Left renal pelvis (tissue), 4 donors: ENCODE results near the gene OLFM1. TPM values are rescaled to one million over a fixed set of nuclear protein-coding genes. Genes with fewer than 3 reads are reported as not detected.

ENCODE experiments used
- DNase-seq, 4 donors: peaks; one replicate each; pipeline ENCODE4 v3.0.0-alpha.2; 2013; ENCODE audit warnings: low read depth in 4 of 4, low spot score in 3 of 4
- polyA plus RNA-seq, 4 donors: library from polyadenylated mRNA; unstranded; fragments of 120-200 nt; gene quantifications; one replicate each; pipeline ENCODE4 v1.2.1, GENCODE V29; 2013; ENCODE audit not compliant: insufficient read length in 4 of 4

OLFM1 gene
- polyA plus RNA-seq, 4 donors = 3.6 to 15.5 (median 4.3) TPM

DNA sequence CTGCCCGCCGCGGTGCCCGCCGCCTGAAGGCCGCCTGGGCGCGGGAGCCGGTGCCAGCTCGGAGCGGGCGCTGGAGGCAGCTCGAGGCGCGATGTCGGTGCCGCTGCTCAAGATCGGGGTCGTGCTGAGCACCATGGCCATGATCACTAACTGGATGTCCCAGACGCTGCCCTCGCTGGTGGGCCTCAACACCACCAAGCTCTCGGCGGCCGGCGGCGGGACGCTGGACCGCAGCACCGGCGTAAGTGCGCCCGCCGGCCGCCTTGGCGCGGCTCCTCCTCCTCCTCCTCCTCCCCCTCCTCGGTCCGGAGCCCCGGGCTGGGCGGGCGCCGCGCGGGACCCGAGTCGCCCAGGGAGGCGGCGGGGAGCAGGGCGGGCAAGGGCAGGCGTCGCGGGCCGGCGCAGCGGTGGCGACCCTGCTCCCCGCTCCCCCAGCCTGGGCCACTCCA, 455 bp downstream of the OLFM1 start:
- no peak for DNase-seq

DNA sequence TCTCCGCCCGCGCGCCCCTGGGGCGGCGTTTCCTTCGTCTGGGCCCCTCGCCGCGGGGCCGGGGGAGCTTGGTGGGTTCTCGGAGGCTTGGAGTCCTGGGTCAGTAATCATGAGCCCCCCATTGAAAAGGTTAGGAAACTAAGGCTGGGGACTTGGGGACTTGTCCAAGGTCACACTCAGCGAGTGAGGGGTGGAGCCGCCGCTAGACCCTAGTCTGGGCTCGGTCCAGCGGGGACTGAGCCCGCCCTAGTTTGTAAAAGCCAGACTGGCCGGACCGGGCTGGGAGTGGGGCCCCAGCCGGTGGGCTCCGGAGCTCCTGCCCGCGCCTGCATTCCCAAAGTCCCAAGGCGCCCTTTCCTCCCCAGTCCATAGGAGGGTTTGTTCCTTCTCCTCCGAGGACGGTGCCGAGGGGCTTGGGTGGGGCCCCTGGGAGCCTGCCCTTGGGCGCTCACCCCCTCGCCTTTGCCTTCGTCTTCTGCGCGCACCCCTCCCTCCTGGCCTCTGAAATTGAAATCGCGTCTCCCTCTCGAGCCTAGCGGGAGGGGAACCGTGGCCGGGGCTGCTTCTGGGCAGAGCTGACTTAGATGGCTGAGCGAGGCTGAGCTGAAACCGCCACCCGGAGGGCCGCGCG, 995 bp downstream of the OLFM1 start:
- DNase-seq = no peak

DNA sequence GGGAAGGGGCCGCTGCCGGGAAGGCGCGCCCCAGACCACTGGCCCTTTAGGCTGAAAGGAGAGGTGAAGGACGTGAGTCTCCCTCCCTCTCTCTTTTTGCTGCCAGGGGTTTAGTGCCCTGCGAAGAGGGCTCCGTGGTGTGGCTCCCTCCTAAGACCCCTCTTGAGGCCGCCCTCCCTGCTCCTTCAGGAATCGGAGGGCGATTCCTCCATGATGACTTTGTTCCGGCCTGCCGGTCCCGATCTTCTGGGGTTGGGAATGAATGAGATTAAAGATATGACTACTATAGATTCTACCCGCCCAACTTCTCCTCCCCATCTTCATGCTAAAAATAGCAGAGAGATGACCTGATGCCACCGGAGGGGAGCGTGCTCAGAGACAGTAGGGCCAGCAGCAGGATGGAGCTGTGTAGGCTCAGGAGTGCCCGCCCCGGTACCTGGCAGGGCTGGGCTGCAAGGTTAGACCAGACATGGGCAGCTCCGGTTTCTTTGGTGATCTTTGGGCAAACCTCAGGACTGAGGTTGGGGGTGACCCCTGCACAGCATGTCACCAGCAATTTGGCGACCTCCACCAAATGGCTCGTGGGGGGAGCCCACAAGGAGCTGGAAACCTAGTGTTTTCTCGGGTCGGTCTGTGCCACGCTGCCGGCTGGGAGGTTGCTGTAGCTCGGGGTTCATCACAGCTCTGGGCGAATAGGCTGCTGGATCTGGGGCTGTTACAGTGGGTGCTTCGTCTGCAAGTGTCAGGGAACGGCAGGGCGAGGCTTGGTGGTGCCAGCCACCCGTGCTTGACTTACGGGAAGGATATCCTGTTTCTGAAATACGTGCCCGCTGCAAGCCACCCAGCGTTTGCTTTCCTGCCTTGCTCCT, 1.7 kb downstream of the OLFM1 start:
- DNase-seq = no peak

DNA sequence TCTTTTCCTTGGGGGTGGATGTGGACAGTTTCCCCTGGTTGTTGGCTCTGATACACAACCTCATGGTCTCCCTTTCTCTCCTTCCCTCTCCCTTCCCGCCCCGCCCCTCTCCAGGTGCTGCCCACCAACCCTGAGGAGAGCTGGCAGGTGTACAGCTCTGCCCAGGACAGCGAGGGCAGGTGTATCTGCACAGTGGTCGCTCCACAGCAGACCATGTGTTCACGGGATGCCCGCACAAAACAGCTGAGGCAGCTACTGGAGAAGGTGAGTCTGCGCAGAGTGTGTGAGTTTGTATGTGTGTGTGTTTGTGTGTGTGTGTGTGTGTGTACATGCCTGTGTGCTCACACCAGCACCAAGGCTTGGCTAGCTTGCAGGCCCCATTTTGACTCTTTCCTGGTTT, 2.6 kb downstream of the OLFM1 start:
- no peak for DNase-seq

DNA sequence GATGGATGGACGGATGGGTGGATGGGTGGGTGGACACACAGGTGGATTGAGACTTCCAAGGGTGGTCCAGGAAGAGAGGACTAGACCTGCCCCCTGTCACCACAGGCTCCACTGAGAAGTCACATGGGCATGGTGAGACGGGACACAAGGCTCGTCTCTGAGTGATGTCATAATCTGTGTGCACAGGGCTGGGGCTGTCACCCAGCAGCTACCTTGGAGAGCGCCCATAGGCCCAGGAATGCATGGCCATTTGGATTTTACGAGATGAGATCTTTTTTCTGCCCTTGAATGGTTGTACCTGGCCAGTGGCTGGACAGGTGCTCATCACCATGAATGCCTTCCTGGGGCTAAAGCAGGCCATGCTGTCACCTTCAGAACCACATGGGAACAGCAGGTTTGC, 3.1 kb downstream of the OLFM1 start:
- DNase-seq = no peak

DNA sequence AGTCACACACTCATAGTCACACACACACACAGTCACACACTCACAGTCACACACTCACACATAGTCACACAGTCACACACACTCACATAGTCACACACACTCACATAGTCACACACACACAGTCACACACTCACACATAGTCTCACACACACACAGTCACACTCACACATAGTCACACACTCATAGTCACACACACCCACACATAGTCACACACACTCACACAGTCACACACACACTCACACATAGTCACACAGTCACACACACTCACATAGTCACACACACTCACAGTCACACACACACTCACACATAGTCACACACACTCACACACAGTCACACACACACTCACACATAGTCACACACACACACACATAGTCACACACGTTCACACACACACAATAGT, 4.1 kb downstream of the OLFM1 start:
- no peak for DNase-seq

DNA sequence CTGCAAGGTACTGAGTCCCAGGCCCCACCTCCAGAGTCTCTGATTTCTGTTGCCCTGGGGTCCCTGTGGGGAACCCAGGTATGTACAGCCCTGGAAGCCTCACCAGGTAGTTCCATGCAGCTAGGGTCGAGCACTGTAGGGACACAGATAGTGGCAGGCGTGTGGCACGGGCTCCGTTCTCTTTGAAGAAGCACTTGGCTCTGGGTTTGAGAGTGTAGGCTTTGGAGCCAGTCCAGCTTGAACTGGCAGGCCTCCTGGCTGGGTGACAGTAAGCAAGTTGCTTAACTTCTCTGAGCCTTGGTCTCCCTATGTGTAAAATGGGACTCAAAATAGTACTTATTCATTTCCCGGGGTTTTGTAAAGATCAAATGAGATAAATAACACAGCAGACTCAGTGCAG, 5.6 kb downstream of the OLFM1 start:
- no peak for DNase-seq

DNA sequence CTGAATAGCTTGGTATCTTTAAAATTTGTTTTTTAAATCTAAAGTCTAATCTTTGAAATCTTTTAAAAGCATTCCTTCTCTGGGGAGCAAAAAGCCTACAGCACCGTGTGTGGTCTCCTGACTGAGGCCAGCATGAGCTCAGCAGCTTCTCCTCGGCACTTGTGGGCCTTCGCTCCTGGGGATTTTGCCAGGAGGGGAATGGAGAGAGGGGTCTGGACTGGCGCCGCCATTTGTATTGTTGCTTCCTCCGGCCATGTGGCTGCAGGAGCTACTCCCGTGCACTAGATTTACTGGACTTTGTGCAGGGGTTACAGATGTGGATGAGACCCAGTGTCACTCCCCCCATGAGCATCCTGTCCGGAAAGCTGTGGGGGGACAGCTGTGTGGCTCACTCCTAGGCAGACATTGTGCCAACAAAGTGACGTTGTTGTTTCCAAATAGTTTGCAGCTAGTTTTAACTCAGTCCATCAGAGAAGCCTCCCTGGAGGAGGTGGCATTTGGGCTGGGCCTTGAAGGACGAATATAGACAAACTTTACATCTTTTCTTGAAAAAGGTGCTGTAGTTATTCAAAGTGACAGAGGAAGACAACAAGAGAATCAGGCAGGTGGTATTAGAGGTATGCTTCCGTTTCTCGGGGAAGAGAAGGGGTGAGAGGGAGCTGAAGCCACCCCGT, 6.6 kb downstream of the OLFM1 start:
- DNase-seq = no peak

DNA sequence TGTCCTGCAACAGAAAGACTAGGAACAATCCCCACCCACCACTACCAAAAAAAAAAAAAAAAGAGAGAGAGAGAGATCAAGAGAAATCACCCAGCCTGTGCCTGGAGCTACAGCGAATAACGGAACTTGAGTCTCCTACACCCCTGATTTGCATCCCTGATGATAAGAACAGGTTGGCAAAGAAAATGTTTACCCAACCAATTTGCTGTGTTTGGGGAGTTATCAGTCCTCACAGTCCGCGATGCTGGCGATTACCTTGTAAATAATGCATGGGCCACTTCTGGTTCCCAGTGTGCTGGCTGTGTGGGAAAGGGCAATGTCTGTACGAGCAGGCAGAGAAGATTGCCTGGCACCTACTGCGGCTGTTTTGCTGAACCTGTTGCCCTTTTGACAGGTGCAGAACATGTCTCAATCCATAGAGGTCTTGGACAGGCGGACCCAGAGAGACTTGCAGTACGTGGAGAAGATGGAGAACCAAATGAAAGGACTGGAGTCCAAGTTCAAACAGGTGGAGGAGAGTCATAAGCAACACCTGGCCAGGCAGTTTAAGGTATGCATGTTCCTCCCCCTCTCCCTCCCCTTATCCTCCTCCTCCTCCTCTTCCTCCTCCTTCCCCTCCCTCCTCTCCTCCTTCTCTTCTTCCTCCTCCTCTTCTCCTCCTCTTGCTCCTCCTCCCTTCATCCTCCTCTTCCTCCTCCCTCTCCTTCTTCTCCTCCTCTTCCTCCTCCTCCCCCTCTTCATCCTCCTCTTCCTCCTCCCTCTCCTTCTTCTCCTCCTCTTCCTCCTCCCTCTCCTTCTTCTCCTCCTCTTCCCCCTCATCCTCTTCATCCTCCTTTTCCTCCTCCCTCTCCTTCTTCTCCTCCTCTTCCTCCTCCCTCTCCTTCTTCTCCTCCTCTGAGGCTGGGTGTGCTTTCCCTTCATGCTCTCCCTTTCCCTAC, 8.3 kb downstream of the OLFM1 start:
- DNase-seq = no peak

DNA sequence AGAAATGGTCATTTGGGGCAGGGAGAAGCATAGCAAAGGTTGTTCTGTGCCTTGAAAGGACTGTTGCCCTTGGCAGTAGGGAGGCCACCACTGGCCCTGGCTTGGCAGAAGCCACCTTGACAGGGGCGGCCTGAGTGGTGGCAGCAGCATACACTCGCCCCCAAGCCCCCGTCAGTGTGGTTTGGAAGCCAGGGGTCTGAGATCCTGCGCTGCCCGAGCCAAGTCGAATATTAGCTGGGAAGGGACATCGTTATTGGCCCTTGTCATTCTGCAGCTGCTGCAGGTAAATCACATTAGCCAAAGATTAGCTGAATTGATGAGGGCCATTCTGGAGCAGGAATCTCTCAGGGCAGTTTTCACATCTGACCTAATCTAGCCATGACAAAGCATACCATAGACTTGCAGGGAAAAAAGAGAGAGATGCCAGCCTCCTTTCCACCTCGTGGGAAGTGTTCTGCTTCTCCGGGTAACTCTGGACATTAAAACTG, 9.0 kb downstream of the OLFM1 start:
- no peak for DNase-seq

DNA sequence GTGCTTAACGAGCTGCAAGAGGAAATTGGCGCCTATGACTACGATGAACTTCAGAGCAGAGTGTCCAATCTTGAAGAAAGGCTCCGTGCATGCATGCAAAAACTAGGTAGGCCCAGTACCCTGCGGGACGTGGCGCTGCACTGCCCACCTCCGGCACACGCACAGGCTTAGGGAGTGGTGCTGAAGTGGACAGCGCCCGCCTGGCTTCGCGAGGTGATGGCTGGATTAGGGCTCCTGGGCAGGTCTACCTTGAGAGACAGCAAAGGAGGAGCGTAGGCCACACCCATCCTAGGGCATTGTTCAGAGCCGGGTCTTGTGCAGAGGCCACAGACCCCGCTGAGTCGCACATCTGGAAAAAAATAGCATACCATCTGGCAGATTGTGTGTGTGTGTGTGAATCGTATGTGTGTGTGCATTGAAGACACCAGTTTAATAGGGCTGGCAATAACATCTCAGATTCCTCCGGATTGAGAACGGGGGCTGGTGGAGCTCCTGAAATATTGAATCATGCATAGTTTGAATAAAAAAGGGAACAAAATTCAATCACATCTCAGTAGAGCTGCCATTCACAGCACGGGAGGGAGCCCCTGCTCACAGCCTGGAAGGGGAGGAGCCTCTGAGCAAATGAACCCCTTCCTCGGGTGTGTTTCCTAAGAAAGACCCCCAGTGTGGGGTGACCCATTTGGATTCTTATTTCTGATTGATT, 11.1 kb downstream of the OLFM1 start:
- no peak for DNase-seq

DNA sequence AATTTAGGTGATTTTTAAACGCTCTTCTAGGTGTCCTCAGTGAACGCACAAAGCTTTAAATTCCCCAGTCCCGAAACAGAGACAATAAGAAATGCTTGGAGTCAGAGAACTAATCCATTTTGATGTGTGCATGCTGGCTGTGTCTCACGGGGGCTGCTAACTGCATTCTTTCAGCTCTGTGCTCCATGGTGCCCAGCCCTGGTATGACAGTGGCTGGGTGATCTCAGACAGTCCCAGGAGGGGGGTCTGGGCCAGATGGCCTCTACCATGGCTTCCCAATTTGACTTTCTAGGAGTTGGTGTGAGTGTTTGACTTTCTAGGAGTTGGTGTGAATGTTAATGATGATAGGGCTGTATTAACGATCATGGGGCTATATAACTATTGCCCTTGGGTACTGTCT, 12.1 kb downstream of the OLFM1 start:
- DNase-seq = no peak

DNA sequence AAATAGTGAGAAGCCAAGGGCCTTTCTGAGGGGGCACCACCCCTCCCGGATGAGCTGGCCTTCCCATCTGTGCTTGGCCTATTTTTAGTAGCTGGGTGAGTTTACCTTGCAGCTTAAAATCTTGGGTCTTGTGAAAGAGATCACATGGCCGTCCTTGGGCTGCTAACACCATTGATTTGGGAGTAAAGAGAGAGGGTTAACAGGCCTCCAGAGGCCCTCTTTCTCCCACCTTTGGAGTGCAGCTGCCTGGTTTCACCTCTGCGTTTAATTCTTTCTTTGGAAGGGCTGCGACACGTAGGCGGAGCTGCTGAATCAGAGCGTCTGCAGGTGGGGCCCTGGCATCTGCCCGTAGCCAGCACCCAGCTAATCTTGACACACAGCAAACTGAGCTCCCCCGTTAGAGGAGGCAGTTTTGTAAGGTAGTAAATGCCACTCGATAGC, 12.8 kb downstream of the OLFM1 start:
- no peak for DNase-seq

DNA sequence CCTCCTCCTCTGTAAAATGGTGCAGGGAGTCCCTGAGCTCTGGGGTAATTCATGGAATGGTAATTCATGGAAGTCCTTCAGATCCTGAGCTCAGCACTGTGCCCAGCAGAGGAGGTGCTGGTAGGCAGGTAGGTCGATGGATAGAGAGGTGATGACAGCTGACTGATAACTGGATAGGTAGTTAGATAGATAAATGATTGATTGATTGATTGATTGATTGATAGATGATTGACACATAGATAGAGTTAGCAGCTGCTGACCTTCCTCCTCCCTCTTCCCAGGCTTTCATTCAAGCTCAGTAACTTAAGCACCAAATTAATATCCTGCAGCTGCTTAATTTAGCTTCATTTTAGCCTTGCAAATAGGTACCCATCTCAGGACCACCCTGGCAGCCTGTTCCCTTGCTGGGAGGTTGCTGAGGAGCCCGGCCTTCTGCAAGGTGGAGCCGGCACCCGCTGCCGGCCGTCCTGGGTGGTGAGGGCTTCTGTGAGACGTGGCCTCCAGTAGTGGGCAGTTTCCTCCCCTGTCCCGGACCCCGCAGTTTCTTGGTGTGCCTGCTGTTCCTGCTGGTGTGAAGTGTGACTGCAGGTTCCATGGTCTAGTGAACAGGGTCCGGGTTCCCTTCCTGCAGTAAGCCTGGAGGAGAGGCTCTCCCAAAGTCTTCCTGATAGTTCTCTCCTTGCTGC, 13.4 kb downstream of the OLFM1 start:
- no peak for DNase-seq

DNA sequence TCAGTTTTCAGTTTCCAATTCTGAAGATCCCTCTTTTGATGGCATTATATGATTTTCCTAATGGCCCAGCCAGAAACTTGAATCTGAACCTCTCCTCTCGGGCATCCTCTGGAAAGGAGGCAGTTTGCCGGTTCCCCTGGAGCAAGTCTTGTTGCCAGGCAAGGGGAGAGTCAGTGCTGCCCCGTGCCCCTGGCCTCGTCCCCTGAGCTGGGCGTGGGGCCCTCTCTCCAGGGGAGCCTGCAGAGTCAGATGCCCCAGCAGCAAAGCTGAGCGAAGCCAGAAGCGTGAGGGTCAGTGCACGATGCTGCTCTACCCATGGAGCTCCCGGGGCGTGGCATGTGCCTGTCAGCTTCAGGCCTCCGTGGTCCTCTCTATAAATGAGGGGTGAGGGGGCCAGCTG, 14.0 kb downstream of the OLFM1 start:
- DNase-seq = no peak

DNA sequence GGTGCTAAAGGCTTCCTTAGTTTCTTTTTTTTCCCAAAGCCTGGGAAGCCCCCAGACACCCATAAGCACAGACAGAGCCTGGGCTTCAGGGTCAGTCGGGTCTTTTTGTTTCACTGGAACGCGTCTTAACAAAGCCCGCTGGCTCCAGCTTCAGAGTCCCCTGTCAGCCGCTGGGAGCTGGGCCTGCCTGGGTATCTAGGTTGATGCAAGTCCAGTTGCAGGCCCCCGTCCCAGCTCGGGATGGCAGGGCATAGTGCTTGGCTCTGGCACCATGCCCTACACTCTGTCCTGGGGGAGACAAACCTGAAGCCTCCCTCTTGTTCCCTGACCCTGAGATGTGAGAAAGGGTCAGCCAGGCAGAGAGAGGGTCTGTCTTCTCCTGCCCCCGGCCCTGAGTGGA, 14.5 kb downstream of the OLFM1 start:
- no peak for DNase-seq

DNA sequence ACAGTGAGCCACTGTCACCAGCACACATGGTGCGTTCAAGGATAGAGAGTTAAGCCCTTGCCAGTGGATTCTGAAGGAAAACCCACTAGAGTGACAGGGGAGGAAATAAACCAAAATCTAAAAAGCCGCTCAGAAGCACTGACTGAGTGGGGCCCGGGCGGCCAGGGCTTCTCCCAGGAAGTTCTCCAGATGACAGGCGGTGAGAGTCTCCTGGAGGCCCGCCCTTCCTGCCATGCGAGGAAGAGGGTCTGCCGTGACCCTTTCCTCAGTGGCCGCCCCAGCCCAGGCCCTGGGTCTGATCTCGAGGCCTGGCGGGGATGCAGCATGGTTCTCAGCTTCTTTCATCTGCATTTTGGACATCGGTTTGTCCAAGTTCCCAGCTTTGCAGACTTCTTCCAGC, 14.9 kb downstream of the OLFM1 start:
- no peak for DNase-seq

DNA sequence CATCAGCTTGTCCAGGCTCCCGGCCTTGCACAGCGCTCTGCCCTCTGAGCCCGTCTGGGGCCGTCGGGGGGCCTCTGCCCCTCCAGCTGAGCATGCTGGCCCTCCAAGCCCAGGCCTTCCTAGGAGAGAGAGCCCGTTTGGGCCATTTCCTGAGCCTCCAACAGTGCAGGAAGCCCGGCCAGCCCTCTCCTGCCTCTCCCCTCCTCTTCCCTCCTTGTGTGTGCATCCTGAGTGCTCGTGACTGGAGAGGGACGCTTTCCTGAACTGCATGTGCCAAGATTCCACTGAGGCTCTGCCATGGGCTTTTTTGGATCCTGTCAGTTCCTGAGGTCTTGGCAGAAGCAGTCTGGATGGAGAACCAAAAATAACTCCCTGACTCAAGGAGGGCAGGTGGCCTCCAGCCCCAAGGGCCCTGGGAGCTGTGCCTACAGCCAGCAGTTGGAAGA, 15.6 kb downstream of the OLFM1 start:
- no peak for DNase-seq
